SU-DHL-6 (cell line): ENCODE results near the gene SPATA31E1.

ENCODE experiments used
- EZH2phosphoT487 ChIP-seq: fragments of 200-600 bp; sonication (generic), shearing (Covaris generic); conservative IDR thresholded peaks from 2 replicates; pipeline ENCODE4 v1.6.1; 2018; ENCODE audit warnings: mild to moderate bottlenecking, antibody characterized with exemption, low read length, moderate library complexity, mixed read lengths
- TF ChIP-seq, protein P1 (sequence below): fragments of 200-600 bp; sonication (generic); IDR thresholded peaks from one replicate; pipeline ENCODE4 v1.5.1; 2017; ENCODE audit warnings: antibody characterized with exemption, mild to moderate bottlenecking, low read length, moderate library complexity; ENCODE audit not compliant: insufficient read depth, poor library complexity, severe bottlenecking

DNA sequence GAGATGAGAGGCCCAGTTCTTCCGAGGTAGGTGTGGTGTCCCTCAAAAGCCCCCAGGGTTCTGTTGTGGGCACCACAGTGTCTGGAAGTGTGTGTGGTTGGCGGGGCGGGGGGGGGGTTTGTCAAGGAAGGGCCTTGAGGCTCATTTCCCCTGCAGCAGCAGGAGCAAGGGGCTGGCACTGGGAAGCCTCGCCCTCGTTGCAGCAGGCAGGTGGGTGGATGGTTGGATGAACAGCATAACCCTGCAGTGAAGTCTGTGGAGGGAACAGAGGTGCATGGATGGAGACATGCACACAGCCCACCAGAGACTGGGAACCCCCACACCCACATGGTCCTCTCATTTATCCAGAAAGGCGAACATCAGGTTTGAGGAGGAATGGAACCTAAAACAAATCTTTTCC is 2.0 kb upstream of the SPATA31E1 start:
- TF ChIP-seq, protein P1, sequence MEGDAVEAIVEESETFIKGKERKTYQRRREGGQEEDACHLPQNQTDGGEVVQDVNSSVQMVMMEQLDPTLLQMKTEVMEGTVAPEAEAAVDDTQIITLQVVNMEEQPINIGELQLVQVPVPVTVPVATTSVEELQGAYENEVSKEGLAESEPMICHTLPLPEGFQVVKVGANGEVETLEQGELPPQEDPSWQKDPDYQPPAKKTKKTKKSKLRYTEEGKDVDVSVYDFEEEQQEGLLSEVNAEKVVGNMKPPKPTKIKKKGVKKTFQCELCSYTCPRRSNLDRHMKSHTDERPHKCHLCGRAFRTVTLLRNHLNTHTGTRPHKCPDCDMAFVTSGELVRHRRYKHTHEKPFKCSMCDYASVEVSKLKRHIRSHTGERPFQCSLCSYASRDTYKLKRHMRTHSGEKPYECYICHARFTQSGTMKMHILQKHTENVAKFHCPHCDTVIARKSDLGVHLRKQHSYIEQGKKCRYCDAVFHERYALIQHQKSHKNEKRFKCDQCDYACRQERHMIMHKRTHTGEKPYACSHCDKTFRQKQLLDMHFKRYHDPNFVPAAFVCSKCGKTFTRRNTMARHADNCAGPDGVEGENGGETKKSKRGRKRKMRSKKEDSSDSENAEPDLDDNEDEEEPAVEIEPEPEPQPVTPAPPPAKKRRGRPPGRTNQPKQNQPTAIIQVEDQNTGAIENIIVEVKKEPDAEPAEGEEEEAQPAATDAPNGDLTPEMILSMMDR: no peak
- no peak for TF ChIP-seq EZH2phosphoT487
